ENCODE data around the gene CDC20. TPM values are rescaled to one million over a fixed set of nuclear protein-coding genes. Genes with fewer than 3 reads are reported as not detected.
A peak's percentile ranks its signal among the peaks of the same experiment; 100 is the strongest.

Gene CDC20
- total and polyA plus RNA-seq, 2 experiments from 2014 or later, result 207 to 252 TPM

- H3K79me2 ChIP-seq (replicated peaks; ENCODE audit: insufficient read depth), result no peaks in the 10 kb centered on the region
- Mint-ChIP-seq H3K27ac (no peak overlapping the region), H3K36me3 (ENCODE audit: low read depth) (no peaks in the 10 kb centered on the region; the same call in 2 of the 3 replicates), H3K27me3 (ENCODE audit: insufficient read depth, low read depth, poor library complexity) (peaks cover 4% of the 10 kb centered on the region), H3K9me3 (peaks cover 26% of the 10 kb centered on the region), H3K4me3 (no peak overlapping the region), H3K4me1 (peaks cover 7% of the 10 kb centered on the region)
- no peaks in the 10 kb centered on the region for H3K27me3 ChIP-seq (ENCODE audit: insufficient read depth)
- H3K4me3 ChIP-seq, result no peak overlapping the region
- H3K9me2 ChIP-seq (ENCODE audit: insufficient read depth), result peaks cover 5% of the 10 kb centered on the region; the same call in 1 of the 2 replicates
- no peaks in the 10 kb centered on the region; the same call in 1 of the 2 replicates for H3K4me1 ChIP-seq (ENCODE audit: insufficient read depth)
- no peaks in the 10 kb centered on the region; the same call in 1 of the 2 replicates for H3F3A ChIP-seq (replicated peaks; ENCODE audit: low read depth)
- peak overlapping the region; percentile 85 for H2AFZ ChIP-seq
- no peak overlapping the region for H3K27ac ChIP-seq (ENCODE audit: low read depth)
- H3K36me3 ChIP-seq (ENCODE audit: insufficient read depth), result 0 out of 2 replicates have a peak, but pooled peaks cover under 1% of the 10 kb centered on the region
- peak; percentile 87 for ATAC-seq
- no peak overlapping the region for H3K4me2 ChIP-seq
- TF ChIP-seq ZNF114 (CRISPR knock-in tag; IDR thresholded peaks at IDR 0.05), result no peak
- no peak for TF ChIP-seq REST (IDR thresholded peaks at IDR 0.05; ENCODE audit: unreplicated experiment)
- TF ChIP-seq ZNF331 (CRISPR knock-in tag; IDR thresholded peaks at IDR 0.05; ENCODE audit: low read depth), result no peak
- TF ChIP-seq POLR2AphosphoS5 (IDR thresholded peaks at IDR 0.05; ENCODE audit: low read depth), result no peak
- TF ChIP-seq EZH2phosphoT487 (IDR thresholded peaks at IDR 0.05; ENCODE audit: unreplicated experiment), result no peak
- TF ChIP-seq ZNF462 (CRISPR knock-in tag; IDR thresholded peaks at IDR 0.05), result no peak
- TF ChIP-seq STAT1 (IDR thresholded peaks at IDR 0.05; ENCODE audit: unreplicated experiment), result no peak
- TF ChIP-seq NANOG (IDR thresholded peaks at IDR 0.05; ENCODE audit: borderline replicate concordance), result no peak
- no peak for TF ChIP-seq ETS1 (IDR thresholded peaks at IDR 0.05)
- no peak for TF ChIP-seq CTCF (conservative IDR thresholded peaks at IDR 0.05; ENCODE audit: low read depth in 2 of 2)
- TF ChIP-seq CREB1 (CRISPR knock-in tag; IDR thresholded peaks at IDR 0.05; ENCODE audit: low read depth), result no peak
- no peak for TF ChIP-seq EZH2 (IDR thresholded peaks at IDR 0.05; ENCODE audit: low read depth, unreplicated experiment)
- no peak for TF ChIP-seq JUNB (IDR thresholded peaks at IDR 0.05; ENCODE audit: unreplicated experiment)
- peak; percentile 28 for DNase-seq (ENCODE audit: low spot score)
- no peaks in the 10 kb centered on the region; the same call in 1 of the 2 replicates for H4K20me1 ChIP-seq (replicated peaks; ENCODE audit: insufficient read depth)
These were observed 28.6 kb upstream of the CDC20 start for GRCh38 chr1:43329995-43330751.

All from GM23338 (cell line).